ENCODE measurements around the gene P4HB.
A peak's percentile ranks its signal among the peaks of the same experiment; 100 is the strongest.

P4HB gene

DNA sequence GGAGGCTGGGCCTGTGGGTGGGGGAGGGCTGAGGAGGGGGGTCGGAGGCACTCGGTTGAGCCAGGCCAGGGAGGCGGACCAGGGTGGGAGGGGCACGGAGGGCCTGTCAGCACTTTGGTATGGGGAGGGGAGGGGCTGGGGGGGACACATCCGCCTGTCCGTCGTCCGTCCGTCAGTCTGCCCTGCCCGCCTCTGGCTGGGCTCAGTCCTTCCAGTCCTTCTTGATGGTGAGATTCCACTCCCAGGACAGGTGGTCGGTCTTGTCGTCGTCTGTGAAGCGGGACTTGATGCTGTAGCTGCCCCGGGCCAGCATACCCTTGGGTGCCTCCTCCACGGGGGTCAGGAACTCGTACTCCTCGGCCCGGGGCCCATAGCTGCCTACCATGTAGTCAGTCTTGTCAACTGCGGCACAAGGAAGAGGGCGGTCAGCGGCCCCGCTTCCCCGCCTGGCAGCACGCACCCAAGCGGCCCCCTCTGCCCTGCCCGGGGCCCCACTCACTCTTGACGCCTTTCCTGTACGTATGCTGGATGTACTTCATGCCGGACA is 8.4 kb upstream of the P4HB start:
- H3K4me1 ChIP-seq (ENCODE audit: control insufficient read depth in 1 of 2, insufficient read depth in 1 of 2, low read depth in 1 of 2, low read length in 1 of 2), result peaks cover 42 to 63% of the 10 kb centered on the region in 2 experiments
- H3K27ac ChIP-seq, result peak overlapping the region; percentile 96

DNA sequence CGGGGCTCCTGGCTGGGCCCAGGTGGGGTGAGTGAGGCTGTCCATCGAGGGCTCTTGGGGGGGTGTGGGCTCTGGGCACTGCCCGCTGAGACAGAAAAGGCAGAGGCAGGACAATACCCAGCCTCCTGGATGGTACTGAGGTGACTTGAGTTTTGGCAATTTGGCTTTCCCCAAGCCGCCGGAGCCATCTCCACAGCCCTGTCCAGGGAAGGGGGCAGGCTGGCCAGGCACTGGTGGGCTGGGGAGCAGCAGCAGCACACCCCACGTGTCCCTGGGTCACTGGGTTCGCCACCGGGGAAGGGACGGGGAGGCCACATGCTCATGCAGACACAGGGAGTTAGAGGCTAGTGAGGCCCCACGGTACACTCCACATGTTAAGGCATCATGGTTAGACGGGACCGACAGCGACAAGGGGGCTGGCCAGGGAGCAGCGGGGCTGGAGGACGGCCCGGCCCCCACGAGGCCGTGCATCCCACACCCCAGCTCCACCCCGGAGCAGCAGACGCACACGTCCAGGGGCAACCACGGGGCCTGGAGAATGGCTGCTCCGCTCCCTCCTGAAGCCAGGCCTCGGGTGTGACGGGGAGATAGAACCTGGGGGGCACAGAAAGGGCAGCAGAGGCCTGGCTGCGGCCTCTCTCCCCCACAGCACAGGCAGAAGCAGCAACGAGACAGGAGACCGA is 7.8 kb upstream of the P4HB start:
- H3K27ac ChIP-seq, result peak overlapping the region; percentile 96
- TF ChIP-seq, protein P1, sequence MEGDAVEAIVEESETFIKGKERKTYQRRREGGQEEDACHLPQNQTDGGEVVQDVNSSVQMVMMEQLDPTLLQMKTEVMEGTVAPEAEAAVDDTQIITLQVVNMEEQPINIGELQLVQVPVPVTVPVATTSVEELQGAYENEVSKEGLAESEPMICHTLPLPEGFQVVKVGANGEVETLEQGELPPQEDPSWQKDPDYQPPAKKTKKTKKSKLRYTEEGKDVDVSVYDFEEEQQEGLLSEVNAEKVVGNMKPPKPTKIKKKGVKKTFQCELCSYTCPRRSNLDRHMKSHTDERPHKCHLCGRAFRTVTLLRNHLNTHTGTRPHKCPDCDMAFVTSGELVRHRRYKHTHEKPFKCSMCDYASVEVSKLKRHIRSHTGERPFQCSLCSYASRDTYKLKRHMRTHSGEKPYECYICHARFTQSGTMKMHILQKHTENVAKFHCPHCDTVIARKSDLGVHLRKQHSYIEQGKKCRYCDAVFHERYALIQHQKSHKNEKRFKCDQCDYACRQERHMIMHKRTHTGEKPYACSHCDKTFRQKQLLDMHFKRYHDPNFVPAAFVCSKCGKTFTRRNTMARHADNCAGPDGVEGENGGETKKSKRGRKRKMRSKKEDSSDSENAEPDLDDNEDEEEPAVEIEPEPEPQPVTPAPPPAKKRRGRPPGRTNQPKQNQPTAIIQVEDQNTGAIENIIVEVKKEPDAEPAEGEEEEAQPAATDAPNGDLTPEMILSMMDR (IDR thresholded peaks at IDR 0.05), result no peak
- H3K4me3 ChIP-seq (ENCODE audit: low read depth in 1 of 2, low read length in 1 of 2), result no peak overlapping the region
- H3K36me3 ChIP-seq, result peaks cover 34% of the 10 kb centered on the region
- H3K4me1 ChIP-seq (ENCODE audit: control insufficient read depth in 1 of 2, insufficient read depth in 1 of 2, low read depth in 1 of 2, low read length in 1 of 2), result peaks cover 48 to 70% of the 10 kb centered on the region in 2 experiments
- H3K27me3 ChIP-seq, result no peaks in the 10 kb centered on the region
- no peaks in the 10 kb centered on the region for H3K9me3 ChIP-seq

More for the DNA sequence above, 8.4 kb upstream of the P4HB start:
- Histone ChIP-seq H3K4me3 (ENCODE audit: low read depth in 1 of 2, low read length in 1 of 2) (no peak overlapping the region), H3K27me3 (no peaks in the 10 kb centered on the region), H3K9me3 (no peaks in the 10 kb centered on the region), H3K36me3 (peaks cover 34% of the 10 kb centered on the region)
- TF ChIP-seq, protein P1 (IDR thresholded peaks at IDR 0.05), result no peak

DNA sequence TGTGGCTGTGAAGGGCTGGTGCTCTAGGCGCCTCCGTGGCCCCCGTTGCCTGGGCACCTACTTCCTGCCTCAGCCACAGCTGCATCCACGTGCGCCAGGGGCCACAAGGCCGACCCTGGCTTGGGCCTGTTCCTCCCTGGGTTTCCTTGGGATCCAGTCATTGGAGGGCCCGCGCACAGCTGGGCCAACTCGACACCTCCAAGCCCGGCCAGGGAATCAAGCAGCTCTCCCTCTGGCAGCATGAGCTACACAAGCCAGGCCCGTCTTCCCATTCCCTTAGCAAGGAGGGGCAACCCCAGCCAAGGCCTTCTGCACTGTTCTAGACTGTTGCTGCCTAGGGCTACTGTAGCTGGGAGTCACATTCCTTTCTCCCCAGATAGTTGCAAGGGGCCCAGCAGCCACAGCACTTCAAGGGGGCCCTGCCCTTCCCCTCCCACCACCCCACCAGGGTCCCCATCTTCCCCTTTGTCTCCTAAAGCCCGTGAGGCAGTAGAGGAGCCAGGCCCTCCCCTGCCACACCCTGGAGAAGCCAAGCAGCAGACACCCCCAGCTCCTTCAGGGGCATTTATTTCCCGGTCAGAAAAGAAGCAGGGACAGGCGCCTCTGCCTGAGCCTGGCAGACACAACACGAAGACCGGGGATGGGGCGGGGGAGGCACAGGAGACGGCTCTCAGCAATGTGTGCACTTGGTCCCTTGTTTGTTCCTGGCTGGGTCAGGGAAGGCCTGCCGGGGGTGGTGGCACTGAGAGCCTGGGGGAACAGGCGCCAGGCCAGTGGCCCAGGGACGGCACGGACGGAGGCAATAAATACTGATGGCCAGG is 7.0 kb upstream of the P4HB start:
- Histone ChIP-seq H3K4me1 (ENCODE audit: control insufficient read depth in 1 of 2, insufficient read depth in 1 of 2, low read depth in 1 of 2, low read length in 1 of 2) (peaks cover 55 to 77% of the 10 kb centered on the region in 2 experiments), H3K27ac (peak overlapping the region; percentile 96), H3K9me3 (no peaks in the 10 kb centered on the region), H3K4me3 (ENCODE audit: low read depth in 1 of 2, low read length in 1 of 2) (no peak overlapping the region), H3K36me3 (peaks cover 34% of the 10 kb centered on the region), H3K27me3 (no peaks in the 10 kb centered on the region)
- TF ChIP-seq, protein P1 (IDR thresholded peaks at IDR 0.05), result no peak

DNA sequence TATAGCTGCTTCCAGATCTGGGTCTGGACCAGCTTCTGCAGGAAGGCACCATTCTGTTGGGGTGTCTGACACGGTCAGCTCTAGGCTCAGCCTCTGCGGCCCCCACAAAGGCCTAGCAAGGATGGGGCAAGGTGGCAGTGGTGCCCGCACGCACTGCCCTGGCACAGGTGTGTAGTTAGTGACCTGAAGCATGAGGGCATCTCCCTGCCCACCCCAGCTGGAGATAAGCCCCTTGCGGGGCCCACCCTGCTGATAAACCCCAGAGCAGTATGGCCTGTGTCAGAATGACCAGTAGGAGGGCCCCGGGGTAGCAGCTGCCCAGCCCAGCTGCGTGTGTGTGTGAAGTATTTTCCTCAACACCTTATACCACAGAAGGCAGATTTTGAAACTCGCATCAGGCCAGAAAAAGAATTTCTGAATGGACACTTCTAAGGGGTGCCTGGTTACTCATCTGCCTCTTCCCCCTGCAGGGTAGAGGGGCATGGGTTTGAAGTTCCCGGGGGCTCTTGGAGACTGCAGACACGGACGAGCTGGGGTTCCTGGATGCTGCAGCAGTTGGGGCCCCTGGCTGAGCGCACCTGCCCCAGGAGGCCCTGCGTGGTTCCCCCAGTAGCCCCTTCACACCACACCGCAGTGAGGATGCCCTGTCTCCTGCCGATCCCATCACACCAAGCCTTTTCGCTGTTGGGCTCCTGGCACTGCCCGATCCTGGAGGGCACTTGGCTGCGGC is 6.3 kb upstream of the P4HB start:
- TF ChIP-seq, protein P1 (IDR thresholded peaks at IDR 0.05), result no peak
- H3K4me1 ChIP-seq (ENCODE audit: control insufficient read depth in 1 of 2, insufficient read depth in 1 of 2, low read depth in 1 of 2, low read length in 1 of 2), result peaks cover 56 to 78% of the 10 kb centered on the region in 2 experiments
- H3K27me3 ChIP-seq, result no peaks in the 10 kb centered on the region
- H3K4me3 ChIP-seq (ENCODE audit: low read depth in 1 of 2, low read length in 1 of 2), result no peak overlapping the region
- no peaks in the 10 kb centered on the region for H3K9me3 ChIP-seq
- H3K27ac ChIP-seq, result peak overlapping the region; percentile 96
- H3K36me3 ChIP-seq, result peaks cover 34% of the 10 kb centered on the region

DNA sequence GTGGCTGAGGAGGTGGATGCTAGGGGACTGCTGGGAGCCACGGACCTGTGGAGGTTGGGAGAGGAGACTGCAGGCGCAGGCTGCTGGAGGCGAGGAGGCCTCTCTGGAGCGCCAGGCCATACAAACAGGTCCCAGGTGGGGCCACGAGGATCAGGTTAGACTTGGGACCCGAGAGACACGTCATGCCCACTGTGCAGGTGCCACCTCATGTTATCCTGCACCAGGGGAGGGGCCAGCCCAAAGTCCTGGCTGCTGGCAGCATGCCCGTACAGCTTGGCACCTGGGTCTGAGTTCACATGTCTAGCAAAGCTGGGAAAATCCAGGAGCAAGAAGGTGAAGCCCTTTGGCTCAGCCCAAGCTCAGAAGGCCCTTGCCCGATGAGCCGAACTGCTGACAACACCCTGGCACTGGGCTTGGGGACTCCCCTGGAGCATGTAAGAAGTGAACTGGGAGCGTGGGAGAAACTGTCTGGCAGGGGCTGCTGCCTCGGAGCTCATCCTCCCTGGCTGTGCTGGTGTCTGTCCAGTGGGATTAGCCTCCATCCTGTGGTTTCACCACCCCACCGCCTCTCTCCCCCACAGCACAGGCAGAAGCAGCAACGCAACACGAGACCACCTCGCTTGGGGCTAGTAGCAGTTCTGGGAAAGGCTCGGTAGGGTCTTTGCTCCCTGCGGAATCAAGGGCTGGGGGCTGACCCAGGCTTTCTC is 5.6 kb upstream of the P4HB start:
- H3K9me3 ChIP-seq, result no peaks in the 10 kb centered on the region
- no peaks in the 10 kb centered on the region for H3K27me3 ChIP-seq
- H3K4me3 ChIP-seq (ENCODE audit: low read depth in 1 of 2, low read length in 1 of 2), result no peak overlapping the region
- TF ChIP-seq, protein P1 (IDR thresholded peaks at IDR 0.05), result no peak
- H3K36me3 ChIP-seq, result peaks cover 34% of the 10 kb centered on the region
- peaks cover 59 to 82% of the 10 kb centered on the region in 2 experiments for H3K4me1 ChIP-seq (ENCODE audit: control insufficient read depth in 1 of 2, insufficient read depth in 1 of 2, low read depth in 1 of 2, low read length in 1 of 2)
- H3K27ac ChIP-seq, result peak overlapping the region; percentile 96

All from neutrophil (primary cell).